H1 (cell line): ENCODE results near the gene DPM3. TPM values are rescaled to one million over a fixed set of nuclear protein-coding genes. Genes with fewer than 3 reads are reported as not detected.

ENCODE experiments used
- CHD7 ChIP-seq: fragments of 300-600 bp; sonication (generic); IDR thresholded peaks from 2 replicates; pipeline ENCODE4 v1.7.1; 2012; ENCODE audit warnings: low read length, moderate library complexity, mild to moderate bottlenecking, inconsistent platforms; ENCODE audit not compliant: insufficient replicate concordance
- HDAC2 ChIP-seq, 2 experiments: fragments of 300-600 bp in 1 of 2; sonication (generic) in 1 of 2; IDR thresholded peaks; 2 replicates each; pipeline ENCODE4 v1.6.1; 2011 to 2012; ENCODE audit warnings: low read depth in 2 of 2, low read length in 2 of 2, mild to moderate bottlenecking in 2 of 2, moderate library complexity in 2 of 2, borderline replicate concordance in 1 of 2, inconsistent platforms in 1 of 2
- KDM5A ChIP-seq: fragments of 200-600 bp; IDR thresholded peaks from 2 replicates; pipeline ENCODE4 v1.7.1; 2012; ENCODE audit warnings: mild to moderate bottlenecking, low read length, inconsistent platforms, mixed read lengths
- PHF8 ChIP-seq: fragments of 200-600 bp; sonication (generic); conservative IDR thresholded peaks from 2 replicates; pipeline ENCODE4 v1.7.1; 2012; ENCODE audit warnings: low read depth, mild to moderate bottlenecking, inconsistent platforms, low read length, moderate library complexity
- RBBP5 ChIP-seq: IDR thresholded peaks from 2 replicates; pipeline ENCODE4 v1.7.1; 2012; ENCODE audit warnings: low read depth, mild to moderate bottlenecking, inconsistent platforms, low read length, moderate library complexity, borderline replicate concordance
- RFX5 ChIP-seq: IDR thresholded peaks from 2 replicates; pipeline ENCODE4 v1.6.1; 2011; ENCODE audit warnings: low read depth, low read length, improper control_type of control experiment, borderline replicate concordance
- SP4 ChIP-seq: IDR thresholded peaks from 2 replicates; pipeline ENCODE4 v1.6.1; 2012; ENCODE audit warnings: low read length, inconsistent platforms
- SRF ChIP-seq: IDR thresholded peaks from 2 replicates; pipeline ENCODE4 v1.6.1; 2011; ENCODE audit warnings: mild to moderate bottlenecking, low read depth, low read length, moderate library complexity
- TCF12 ChIP-seq: IDR thresholded peaks from 2 replicates; pipeline ENCODE4 v1.6.1; 2011; ENCODE audit warnings: low read depth, mild to moderate bottlenecking, low read length
- TEAD4 ChIP-seq: IDR thresholded peaks from 2 replicates; pipeline ENCODE4 v1.6.1; 2012; ENCODE audit warnings: low read depth, low read length, inconsistent platforms, mixed read lengths
- polyA plus RNA-seq, 7 experiments: library from polyadenylated mRNA; depleted of rRNA in 3 of 7; stranded (reverse) in 5 of 7; unstranded in 2 of 7; fragments of >200 nt in 5 of 7; fragments of 200-250 nt in 2 of 7; gene quantifications; 1 replicate in 5 of 7; 2 replicates in 1 of 7; 4 replicates in 1 of 7; pipeline versions ENCODE4 v1.2.1 to v1.2.3, GENCODE V29; 2011 to 2013; ENCODE audit warnings: missing spikeins in 2 of 7, mixed read lengths in 2 of 7
- total RNA-seq: library from RNA; stranded (reverse); fragmentation: NEBNext Ultra II Directional; extraction: Animal tissue kit (Norgen Biotek cat#: 25700); gene quantifications from 2 replicates; pipeline ENCODE4 v1.2.1, GENCODE V29; 2021

DPM3 gene
- total and polyA plus RNA-seq, 2 of the 8 experiments (the other 6 are each of a cell fraction or from before 2014, with no cell fraction given): 44.8 to 227 TPM

- no peak for TF ChIP-seq CHD7
- no peak for TF ChIP-seq PHF8
- TF ChIP-seq TEAD4: no peak
- TF ChIP-seq SRF: no peak
- TF ChIP-seq RFX5: no peak
- no peak for TF ChIP-seq TCF12
- no peak for TF ChIP-seq SP4
- no peak for TF ChIP-seq KDM5A
- TF ChIP-seq HDAC2 (IDR thresholded peaks at IDR 0.05; ENCODE audit: borderline replicate concordance in 1 of 2, low read depth in 2 of 2, low read length in 2 of 2): no peak
- TF ChIP-seq RBBP5: no peak
Observed at GRCh38 chr1:155160128-155160527, 19.8 kb upstream of the DPM3 start (continued).
